ENCODE measurements around the gene LRRC3. TPM values are rescaled to one million over a fixed set of nuclear protein-coding genes. Genes with fewer than 3 reads are reported as not detected.

The LRRC3 gene
- total and polyA plus RNA-seq, 2 of the 8 experiments (the other 6 are each of a cell fraction or from before 2014, with no cell fraction given) = 3.1 to 5.4 TPM

GRCh38 chr21:44443891-44444285 lies 11.4 kb upstream of the LRRC3 start (continued):
- TF ChIP-seq, protein P1, sequence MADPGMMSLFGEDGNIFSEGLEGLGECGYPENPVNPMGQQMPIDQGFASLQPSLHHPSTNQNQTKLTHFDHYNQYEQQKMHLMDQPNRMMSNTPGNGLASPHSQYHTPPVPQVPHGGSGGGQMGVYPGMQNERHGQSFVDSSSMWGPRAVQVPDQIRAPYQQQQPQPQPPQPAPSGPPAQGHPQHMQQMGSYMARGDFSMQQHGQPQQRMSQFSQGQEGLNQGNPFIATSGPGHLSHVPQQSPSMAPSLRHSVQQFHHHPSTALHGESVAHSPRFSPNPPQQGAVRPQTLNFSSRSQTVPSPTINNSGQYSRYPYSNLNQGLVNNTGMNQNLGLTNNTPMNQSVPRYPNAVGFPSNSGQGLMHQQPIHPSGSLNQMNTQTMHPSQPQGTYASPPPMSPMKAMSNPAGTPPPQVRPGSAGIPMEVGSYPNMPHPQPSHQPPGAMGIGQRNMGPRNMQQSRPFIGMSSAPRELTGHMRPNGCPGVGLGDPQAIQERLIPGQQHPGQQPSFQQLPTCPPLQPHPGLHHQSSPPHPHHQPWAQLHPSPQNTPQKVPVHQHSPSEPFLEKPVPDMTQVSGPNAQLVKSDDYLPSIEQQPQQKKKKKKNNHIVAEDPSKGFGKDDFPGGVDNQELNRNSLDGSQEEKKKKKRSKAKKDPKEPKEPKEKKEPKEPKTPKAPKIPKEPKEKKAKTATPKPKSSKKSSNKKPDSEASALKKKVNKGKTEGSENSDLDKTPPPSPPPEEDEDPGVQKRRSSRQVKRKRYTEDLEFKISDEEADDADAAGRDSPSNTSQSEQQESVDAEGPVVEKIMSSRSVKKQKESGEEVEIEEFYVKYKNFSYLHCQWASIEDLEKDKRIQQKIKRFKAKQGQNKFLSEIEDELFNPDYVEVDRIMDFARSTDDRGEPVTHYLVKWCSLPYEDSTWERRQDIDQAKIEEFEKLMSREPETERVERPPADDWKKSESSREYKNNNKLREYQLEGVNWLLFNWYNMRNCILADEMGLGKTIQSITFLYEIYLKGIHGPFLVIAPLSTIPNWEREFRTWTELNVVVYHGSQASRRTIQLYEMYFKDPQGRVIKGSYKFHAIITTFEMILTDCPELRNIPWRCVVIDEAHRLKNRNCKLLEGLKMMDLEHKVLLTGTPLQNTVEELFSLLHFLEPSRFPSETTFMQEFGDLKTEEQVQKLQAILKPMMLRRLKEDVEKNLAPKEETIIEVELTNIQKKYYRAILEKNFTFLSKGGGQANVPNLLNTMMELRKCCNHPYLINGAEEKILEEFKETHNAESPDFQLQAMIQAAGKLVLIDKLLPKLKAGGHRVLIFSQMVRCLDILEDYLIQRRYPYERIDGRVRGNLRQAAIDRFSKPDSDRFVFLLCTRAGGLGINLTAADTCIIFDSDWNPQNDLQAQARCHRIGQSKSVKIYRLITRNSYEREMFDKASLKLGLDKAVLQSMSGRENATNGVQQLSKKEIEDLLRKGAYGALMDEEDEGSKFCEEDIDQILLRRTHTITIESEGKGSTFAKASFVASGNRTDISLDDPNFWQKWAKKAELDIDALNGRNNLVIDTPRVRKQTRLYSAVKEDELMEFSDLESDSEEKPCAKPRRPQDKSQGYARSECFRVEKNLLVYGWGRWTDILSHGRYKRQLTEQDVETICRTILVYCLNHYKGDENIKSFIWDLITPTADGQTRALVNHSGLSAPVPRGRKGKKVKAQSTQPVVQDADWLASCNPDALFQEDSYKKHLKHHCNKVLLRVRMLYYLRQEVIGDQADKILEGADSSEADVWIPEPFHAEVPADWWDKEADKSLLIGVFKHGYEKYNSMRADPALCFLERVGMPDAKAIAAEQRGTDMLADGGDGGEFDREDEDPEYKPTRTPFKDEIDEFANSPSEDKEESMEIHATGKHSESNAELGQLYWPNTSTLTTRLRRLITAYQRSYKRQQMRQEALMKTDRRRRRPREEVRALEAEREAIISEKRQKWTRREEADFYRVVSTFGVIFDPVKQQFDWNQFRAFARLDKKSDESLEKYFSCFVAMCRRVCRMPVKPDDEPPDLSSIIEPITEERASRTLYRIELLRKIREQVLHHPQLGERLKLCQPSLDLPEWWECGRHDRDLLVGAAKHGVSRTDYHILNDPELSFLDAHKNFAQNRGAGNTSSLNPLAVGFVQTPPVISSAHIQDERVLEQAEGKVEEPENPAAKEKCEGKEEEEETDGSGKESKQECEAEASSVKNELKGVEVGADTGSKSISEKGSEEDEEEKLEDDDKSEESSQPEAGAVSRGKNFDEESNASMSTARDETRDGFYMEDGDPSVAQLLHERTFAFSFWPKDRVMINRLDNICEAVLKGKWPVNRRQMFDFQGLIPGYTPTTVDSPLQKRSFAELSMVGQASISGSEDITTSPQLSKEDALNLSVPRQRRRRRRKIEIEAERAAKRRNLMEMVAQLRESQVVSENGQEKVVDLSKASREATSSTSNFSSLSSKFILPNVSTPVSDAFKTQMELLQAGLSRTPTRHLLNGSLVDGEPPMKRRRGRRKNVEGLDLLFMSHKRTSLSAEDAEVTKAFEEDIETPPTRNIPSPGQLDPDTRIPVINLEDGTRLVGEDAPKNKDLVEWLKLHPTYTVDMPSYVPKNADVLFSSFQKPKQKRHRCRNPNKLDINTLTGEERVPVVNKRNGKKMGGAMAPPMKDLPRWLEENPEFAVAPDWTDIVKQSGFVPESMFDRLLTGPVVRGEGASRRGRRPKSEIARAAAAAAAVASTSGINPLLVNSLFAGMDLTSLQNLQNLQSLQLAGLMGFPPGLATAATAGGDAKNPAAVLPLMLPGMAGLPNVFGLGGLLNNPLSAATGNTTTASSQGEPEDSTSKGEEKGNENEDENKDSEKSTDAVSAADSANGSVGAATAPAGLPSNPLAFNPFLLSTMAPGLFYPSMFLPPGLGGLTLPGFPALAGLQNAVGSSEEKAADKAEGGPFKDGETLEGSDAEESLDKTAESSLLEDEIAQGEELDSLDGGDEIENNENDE (IDR thresholded peaks at IDR 0.05; ENCODE audit: insufficient replicate concordance, low read length) = no peak

Measured in H1 (cell line).